DND-41 (cell line): ENCODE measurements around the gene TGFA.
A peak's percentile ranks its signal among the peaks of the same experiment; 100 is the strongest.

Experiments
- ATAC-seq: fragments of 200-7000 bp; cut with Tn5 transposase; 3 replicates; pipeline ENCODE4 v1.9.1; 2021; ENCODE audit warnings: low read depth; ENCODE audit not compliant: insufficient read depth
- DNase-seq: peaks from one replicate; pipeline ENCODE4 v3.0.0-alpha.2; 2020
- H2AFZ ChIP-seq: 2 replicates; pipeline ENCODE4 v1.6.0; 2012; ENCODE audit warnings: low read depth, low read length
- H3K27ac ChIP-seq: 2 replicates; pipeline ENCODE4 v1.5.1; 2012; ENCODE audit warnings: low read length, inconsistent platforms
- H3K27me3 ChIP-seq: fragments of 200-600 bp; sonication (generic); 2 replicates; pipeline ENCODE4 v1.6.0; 2012; ENCODE audit warnings: low read length, mild to moderate bottlenecking, inconsistent platforms; ENCODE audit not compliant: insufficient read depth, poor library complexity
- H3K36me3 ChIP-seq: 2 replicates; pipeline ENCODE4 v1.5.1; 2012; ENCODE audit warnings: low read length, inconsistent platforms; ENCODE audit not compliant: insufficient read depth
- H3K4me1 ChIP-seq: 2 replicates; pipeline ENCODE4 v1.5.1; 2012; ENCODE audit warnings: mild to moderate bottlenecking, low read length; ENCODE audit not compliant: insufficient read depth
- H3K4me2 ChIP-seq: 2 replicates; pipeline ENCODE4 v1.6.0; 2012; ENCODE audit warnings: mild to moderate bottlenecking, moderate library complexity, low read length, inconsistent platforms; ENCODE audit not compliant: insufficient read depth
- H3K4me3 ChIP-seq, 2 experiments: fragments of 200-600 bp in 1 of 2; shearing (Covaris generic) in 1 of 2; 2 replicates each; pipeline ENCODE4 v1.5.1; 2012 to 2016; ENCODE audit warnings: inconsistent platforms in 2 of 2, low read length in 2 of 2, mild to moderate bottlenecking in 2 of 2, low read depth in 1 of 2, moderate library complexity in 1 of 2
- H3K79me2 ChIP-seq: 2 replicates; pipeline ENCODE4 v1.6.0; 2012; ENCODE audit warnings: low read length, inconsistent platforms; ENCODE audit not compliant: insufficient read depth
- H3K9ac ChIP-seq: 2 replicates; pipeline ENCODE4 v1.6.0; 2012; ENCODE audit warnings: low read depth, mild to moderate bottlenecking, inconsistent platforms, low read length, moderate library complexity
- H3K9me3 ChIP-seq: 2 replicates; pipeline ENCODE4 v1.5.1; 2012; ENCODE audit warnings: low read length, moderate library complexity, mild to moderate bottlenecking, inconsistent platforms; ENCODE audit not compliant: insufficient read depth, severe bottlenecking
- H4K20me1 ChIP-seq: 2 replicates; pipeline ENCODE4 v1.6.0; 2012; ENCODE audit warnings: low read length; ENCODE audit not compliant: insufficient read depth
- EZH2 ChIP-seq: IDR thresholded peaks from 3 replicates; pipeline ENCODE4 v1.6.1; 2012; ENCODE audit warnings: borderline replicate concordance, low read depth, mild to moderate bottlenecking, moderate library complexity, low read length, inconsistent platforms; ENCODE audit not compliant: severe bottlenecking
- TF ChIP-seq, protein P1 (sequence below): IDR thresholded peaks from 2 replicates; pipeline ENCODE4 v1.5.1; 2012; ENCODE audit warnings: borderline replicate concordance, low read length, moderate library complexity, mild to moderate bottlenecking; ENCODE audit not compliant: poor library complexity, severe bottlenecking; ENCODE audit errors: extremely low read depth

TGFA gene

DNA sequence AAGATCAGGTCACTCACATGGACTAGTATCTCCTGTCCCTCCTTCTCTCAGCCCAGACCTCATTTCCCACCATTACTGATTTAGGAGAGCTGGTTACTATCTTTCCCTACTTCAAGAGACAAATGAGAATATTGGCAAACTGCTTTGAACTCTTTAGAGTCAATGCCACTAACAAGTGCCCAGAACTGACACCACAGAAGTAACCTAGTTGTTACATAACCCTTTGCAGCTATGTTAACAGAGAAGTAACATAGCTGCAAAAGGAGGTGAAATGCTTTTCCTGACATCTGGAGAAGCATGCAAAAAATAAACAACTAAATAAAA lies 30.0 kb downstream of the TGFA start:
- no peaks in the 10 kb centered on the region for H3K9me3 ChIP-seq
- H3K36me3 ChIP-seq, result no peaks in the 10 kb centered on the region
- peaks cover 8% of the 10 kb centered on the region for H3K27me3 ChIP-seq
- H3K4me3 ChIP-seq, result no peak overlapping the region
- peaks cover 2% of the 10 kb centered on the region; the same call in 1 of the 2 replicates for H3K4me1 ChIP-seq
- DNase-seq (no peak), ATAC-seq (peak; percentile 27; the same call in 1 of the 3 replicates)
- TF ChIP-seq EZH2, result no peak
- TF ChIP-seq, protein P1, sequence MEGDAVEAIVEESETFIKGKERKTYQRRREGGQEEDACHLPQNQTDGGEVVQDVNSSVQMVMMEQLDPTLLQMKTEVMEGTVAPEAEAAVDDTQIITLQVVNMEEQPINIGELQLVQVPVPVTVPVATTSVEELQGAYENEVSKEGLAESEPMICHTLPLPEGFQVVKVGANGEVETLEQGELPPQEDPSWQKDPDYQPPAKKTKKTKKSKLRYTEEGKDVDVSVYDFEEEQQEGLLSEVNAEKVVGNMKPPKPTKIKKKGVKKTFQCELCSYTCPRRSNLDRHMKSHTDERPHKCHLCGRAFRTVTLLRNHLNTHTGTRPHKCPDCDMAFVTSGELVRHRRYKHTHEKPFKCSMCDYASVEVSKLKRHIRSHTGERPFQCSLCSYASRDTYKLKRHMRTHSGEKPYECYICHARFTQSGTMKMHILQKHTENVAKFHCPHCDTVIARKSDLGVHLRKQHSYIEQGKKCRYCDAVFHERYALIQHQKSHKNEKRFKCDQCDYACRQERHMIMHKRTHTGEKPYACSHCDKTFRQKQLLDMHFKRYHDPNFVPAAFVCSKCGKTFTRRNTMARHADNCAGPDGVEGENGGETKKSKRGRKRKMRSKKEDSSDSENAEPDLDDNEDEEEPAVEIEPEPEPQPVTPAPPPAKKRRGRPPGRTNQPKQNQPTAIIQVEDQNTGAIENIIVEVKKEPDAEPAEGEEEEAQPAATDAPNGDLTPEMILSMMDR, result no peak
- H3K4me2 ChIP-seq, result no peak overlapping the region
- H2AFZ ChIP-seq, result no peak overlapping the region
- no peak overlapping the region for H3K27ac ChIP-seq
- H4K20me1 ChIP-seq, result no peaks in the 10 kb centered on the region
- H3K79me2 ChIP-seq, result no peaks in the 10 kb centered on the region
- H3K9ac ChIP-seq, result no peak overlapping the region

GRCh38 chr2:70522627-70523026 lies 31.0 kb downstream of the TGFA start:
- Histone ChIP-seq H3K27ac (no peak overlapping the region), H2AFZ (no peak overlapping the region), H3K4me3 (no peak overlapping the region), H3K4me1 (peaks cover 2% of the 10 kb centered on the region; the same call in 1 of the 2 replicates), H3K36me3 (no peaks in the 10 kb centered on the region), H3K4me2 (no peak overlapping the region), H3K9me3 (no peaks in the 10 kb centered on the region), H4K20me1 (no peaks in the 10 kb centered on the region), H3K9ac (no peak overlapping the region), H3K27me3 (peaks cover 6% of the 10 kb centered on the region), H3K79me2 (no peaks in the 10 kb centered on the region)
- ATAC-seq (no peak), DNase-seq (no peak)
- TF ChIP-seq, protein P1, result no peak
- TF ChIP-seq EZH2, result no peak

GRCh38 chr2:70520825-70521224 lies 32.8 kb downstream of the TGFA start:
- DNase-seq (no peak), ATAC-seq (no peak)
- Histone ChIP-seq H3K27me3 (peaks cover 4% of the 10 kb centered on the region), H3K27ac (no peak overlapping the region), H3K36me3 (no peaks in the 10 kb centered on the region), H3K9me3 (no peaks in the 10 kb centered on the region), H2AFZ (no peak overlapping the region), H3K4me2 (no peak overlapping the region), H4K20me1 (no peaks in the 10 kb centered on the region), H3K4me3 (no peak overlapping the region), H3K79me2 (no peaks in the 10 kb centered on the region), H3K4me1 (peaks cover 2% of the 10 kb centered on the region; the same call in 1 of the 2 replicates), H3K9ac (no peak overlapping the region)
- TF ChIP-seq EZH2, result no peak
- TF ChIP-seq, protein P1, result no peak

GRCh38 chr2:70519453-70519852 lies 34.2 kb downstream of the TGFA start:
- Histone ChIP-seq H3K9ac (no peak overlapping the region), H4K20me1 (no peaks in the 10 kb centered on the region), H3K27ac (no peak overlapping the region), H3K79me2 (no peaks in the 10 kb centered on the region), H3K27me3 (peaks cover 8% of the 10 kb centered on the region), H3K9me3 (no peaks in the 10 kb centered on the region), H3K36me3 (no peaks in the 10 kb centered on the region), H3K4me1 (peaks cover 2% of the 10 kb centered on the region; the same call in 1 of the 2 replicates), H2AFZ (no peak overlapping the region), H3K4me2 (no peak overlapping the region), H3K4me3 (no peak overlapping the region)
- DNase-seq, result no peak
- no peak for ATAC-seq
- no peak for TF ChIP-seq EZH2
